ENCODE data around the gene RAP1A. TPM values are rescaled to one million over a fixed set of nuclear protein-coding genes. Genes with fewer than 3 reads are reported as not detected.

The RAP1A gene
- total RNA-seq, 1 experiment from 2014 or later, result 37.1 TPM

DNA sequence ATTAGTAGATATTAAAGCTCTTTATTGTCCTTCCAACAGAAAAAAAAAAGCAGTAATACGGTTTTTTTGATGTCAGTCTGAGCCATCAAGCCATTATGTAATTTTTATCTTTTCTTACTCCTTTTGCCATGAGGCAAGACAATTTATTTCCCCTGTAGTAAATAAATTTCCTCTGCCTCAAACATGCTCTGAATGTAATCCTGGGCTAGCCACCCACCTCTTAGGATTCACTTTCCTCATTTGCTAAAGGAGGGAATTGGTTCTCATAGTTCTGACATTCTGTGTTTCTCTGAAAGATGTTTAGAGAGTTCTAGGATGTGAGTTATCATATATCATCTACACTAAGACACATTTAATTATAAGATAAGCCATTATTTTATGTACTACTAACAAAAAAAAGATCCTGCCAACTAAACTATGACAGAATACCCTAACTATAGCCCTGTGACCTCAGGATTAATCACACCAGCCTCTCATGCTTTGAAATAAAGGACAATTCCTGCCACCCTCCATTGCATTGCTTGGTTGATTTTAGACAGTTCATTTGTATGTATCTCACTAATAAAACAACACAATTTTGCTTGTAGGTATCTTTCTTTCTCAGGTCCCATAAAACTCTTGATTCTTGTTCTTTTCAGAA, 34.0 kb upstream of the RAP1A start:
- TF ChIP-seq, protein P1, sequence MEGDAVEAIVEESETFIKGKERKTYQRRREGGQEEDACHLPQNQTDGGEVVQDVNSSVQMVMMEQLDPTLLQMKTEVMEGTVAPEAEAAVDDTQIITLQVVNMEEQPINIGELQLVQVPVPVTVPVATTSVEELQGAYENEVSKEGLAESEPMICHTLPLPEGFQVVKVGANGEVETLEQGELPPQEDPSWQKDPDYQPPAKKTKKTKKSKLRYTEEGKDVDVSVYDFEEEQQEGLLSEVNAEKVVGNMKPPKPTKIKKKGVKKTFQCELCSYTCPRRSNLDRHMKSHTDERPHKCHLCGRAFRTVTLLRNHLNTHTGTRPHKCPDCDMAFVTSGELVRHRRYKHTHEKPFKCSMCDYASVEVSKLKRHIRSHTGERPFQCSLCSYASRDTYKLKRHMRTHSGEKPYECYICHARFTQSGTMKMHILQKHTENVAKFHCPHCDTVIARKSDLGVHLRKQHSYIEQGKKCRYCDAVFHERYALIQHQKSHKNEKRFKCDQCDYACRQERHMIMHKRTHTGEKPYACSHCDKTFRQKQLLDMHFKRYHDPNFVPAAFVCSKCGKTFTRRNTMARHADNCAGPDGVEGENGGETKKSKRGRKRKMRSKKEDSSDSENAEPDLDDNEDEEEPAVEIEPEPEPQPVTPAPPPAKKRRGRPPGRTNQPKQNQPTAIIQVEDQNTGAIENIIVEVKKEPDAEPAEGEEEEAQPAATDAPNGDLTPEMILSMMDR (IDR thresholded peaks at IDR 0.05), result no peak
- no peak for TF ChIP-seq TCF7L2 (IDR thresholded peaks at IDR 0.05; ENCODE audit: low read depth, low read length)
- ChIA-PET CTCF (no interaction called here), POLR2A (no interaction called here)
- BruUV-seq (replicated peaks), result no TSS peak
- no peaks in the 10 kb centered on the region for H3K27me3 ChIP-seq (ENCODE audit: control insufficient read depth, insufficient read depth, low read length)
- no peak overlapping the region for H3K27ac ChIP-seq (ENCODE audit: low read length)
- ATAC-seq (no peak), DNase-seq (ENCODE audit: low read depth, low spot score) (no peak)
- intact Hi-C loops (cut with micrococcal nuclease; ENCODE audit: unreplicated experiment), result no loop called here
- no peaks in the 10 kb centered on the region for H3K9me3 ChIP-seq (ENCODE audit: control insufficient read depth, insufficient read depth, low read depth, low read length)
- no peaks in the 10 kb centered on the region for H3K36me3 ChIP-seq (ENCODE audit: control insufficient read depth, insufficient read depth, low read length)
- no peaks in the 10 kb centered on the region for H3K4me1 ChIP-seq (ENCODE audit: control insufficient read depth, insufficient read depth, low read length)
- H3K4me3 ChIP-seq (ENCODE audit: low read depth in 2 of 2, low read length in 2 of 2), result no peak overlapping the region
- in situ Hi-C loops (cut with HindIII; ENCODE audit: low pct_unique_long_range_greater_than_20kb, low sequenced_read_pairs), result no loop called here

DNA sequence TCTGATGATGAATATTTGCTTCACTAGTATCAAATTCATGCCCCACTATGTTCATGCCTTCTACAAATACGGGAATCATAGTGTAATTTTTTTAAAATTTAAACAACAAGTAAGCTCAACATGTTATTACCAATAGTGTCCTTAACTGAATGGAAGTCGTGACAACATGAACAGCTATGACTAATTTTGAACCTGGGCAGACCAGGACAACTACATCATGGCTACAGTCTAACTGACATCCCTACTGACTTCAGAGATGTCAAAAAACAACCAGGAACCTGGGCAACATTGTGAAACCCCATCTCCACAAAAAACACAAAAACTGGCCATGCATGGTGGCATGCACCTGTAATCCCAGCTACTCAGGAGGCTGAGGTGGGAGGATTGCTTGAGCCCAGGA, 33.5 kb upstream of the RAP1A start:
- DNase-seq (ENCODE audit: low read depth, low spot score), result no peak
- BruUV-seq (replicated peaks), result no TSS peak
- no peaks in the 10 kb centered on the region for H3K9me3 ChIP-seq (ENCODE audit: control insufficient read depth, insufficient read depth, low read depth, low read length)
- no peak for ATAC-seq
- no peak overlapping the region for H3K4me3 ChIP-seq (ENCODE audit: low read depth in 2 of 2, low read length in 2 of 2)
- H3K27me3 ChIP-seq (ENCODE audit: control insufficient read depth, insufficient read depth, low read length), result no peaks in the 10 kb centered on the region
- no peaks in the 10 kb centered on the region for H3K36me3 ChIP-seq (ENCODE audit: control insufficient read depth, insufficient read depth, low read length)
- ChIA-PET CTCF (no interaction called here), POLR2A (no interaction called here)
- TF ChIP-seq SIN3A (IDR thresholded peaks at IDR 0.05; ENCODE audit: borderline replicate concordance, insufficient read depth, low read depth, low read length) (no peak), TCF7L2 (IDR thresholded peaks at IDR 0.05; ENCODE audit: low read depth, low read length) (no peak), POLR2AphosphoS5 (IDR thresholded peaks at IDR 0.05; ENCODE audit: low read depth, low read length) (no peak)
- TF ChIP-seq, protein P2, sequence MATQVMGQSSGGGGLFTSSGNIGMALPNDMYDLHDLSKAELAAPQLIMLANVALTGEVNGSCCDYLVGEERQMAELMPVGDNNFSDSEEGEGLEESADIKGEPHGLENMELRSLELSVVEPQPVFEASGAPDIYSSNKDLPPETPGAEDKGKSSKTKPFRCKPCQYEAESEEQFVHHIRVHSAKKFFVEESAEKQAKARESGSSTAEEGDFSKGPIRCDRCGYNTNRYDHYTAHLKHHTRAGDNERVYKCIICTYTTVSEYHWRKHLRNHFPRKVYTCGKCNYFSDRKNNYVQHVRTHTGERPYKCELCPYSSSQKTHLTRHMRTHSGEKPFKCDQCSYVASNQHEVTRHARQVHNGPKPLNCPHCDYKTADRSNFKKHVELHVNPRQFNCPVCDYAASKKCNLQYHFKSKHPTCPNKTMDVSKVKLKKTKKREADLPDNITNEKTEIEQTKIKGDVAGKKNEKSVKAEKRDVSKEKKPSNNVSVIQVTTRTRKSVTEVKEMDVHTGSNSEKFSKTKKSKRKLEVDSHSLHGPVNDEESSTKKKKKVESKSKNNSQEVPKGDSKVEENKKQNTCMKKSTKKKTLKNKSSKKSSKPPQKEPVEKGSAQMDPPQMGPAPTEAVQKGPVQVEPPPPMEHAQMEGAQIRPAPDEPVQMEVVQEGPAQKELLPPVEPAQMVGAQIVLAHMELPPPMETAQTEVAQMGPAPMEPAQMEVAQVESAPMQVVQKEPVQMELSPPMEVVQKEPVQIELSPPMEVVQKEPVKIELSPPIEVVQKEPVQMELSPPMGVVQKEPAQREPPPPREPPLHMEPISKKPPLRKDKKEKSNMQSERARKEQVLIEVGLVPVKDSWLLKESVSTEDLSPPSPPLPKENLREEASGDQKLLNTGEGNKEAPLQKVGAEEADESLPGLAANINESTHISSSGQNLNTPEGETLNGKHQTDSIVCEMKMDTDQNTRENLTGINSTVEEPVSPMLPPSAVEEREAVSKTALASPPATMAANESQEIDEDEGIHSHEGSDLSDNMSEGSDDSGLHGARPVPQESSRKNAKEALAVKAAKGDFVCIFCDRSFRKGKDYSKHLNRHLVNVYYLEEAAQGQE (IDR thresholded peaks at IDR 0.05; ENCODE audit: insufficient read depth in 1 of 2, low read depth in 2 of 2, low read length in 1 of 2), result no peak
- TF ChIP-seq, protein P1 (IDR thresholded peaks at IDR 0.05), result no peak
- no peak overlapping the region for H3K27ac ChIP-seq (ENCODE audit: low read length)
- intact Hi-C loops (cut with micrococcal nuclease; ENCODE audit: unreplicated experiment) (no loop called here), in situ Hi-C loops (cut with HindIII; ENCODE audit: low pct_unique_long_range_greater_than_20kb, low sequenced_read_pairs) (no loop called here)
- no peaks in the 10 kb centered on the region for H3K4me1 ChIP-seq (ENCODE audit: control insufficient read depth, insufficient read depth, low read length)
